ENCODE measurements around the gene SDC4.
A peak's percentile ranks its signal among the peaks of the same experiment; 100 is the strongest.

Gene SDC4

DNA sequence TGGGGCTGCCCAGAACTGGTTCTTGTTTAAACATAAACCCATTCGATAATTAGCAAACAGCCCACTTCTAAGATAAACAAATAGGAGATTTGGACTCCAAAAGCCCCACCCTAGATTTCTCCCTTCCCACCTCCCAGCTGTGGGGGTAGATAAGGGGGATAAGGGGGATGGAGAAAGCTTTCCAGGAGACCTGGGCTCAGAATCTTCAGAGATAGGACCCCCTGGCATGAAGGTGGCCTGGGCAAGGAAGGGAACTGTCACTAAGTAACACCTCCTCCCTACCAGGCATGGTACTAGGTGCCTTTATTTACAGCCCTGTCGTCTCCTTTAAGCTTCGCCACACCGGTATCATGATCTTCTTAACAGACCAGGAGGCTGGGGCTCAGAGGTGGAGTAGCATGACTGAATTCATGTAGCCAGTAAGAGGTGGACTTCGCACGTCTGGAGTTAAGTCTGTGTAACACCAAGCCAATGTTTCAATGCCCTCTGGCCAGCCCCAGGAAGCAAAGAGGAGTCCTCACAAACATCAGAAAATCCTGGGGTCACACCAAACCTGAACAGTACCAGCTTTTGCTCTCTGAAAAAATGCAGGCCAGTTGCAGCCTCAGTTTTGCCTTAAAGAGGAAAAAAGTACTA is 4.6 kb downstream of the SDC4 start:
- DNase-seq, result no peak

DNA sequence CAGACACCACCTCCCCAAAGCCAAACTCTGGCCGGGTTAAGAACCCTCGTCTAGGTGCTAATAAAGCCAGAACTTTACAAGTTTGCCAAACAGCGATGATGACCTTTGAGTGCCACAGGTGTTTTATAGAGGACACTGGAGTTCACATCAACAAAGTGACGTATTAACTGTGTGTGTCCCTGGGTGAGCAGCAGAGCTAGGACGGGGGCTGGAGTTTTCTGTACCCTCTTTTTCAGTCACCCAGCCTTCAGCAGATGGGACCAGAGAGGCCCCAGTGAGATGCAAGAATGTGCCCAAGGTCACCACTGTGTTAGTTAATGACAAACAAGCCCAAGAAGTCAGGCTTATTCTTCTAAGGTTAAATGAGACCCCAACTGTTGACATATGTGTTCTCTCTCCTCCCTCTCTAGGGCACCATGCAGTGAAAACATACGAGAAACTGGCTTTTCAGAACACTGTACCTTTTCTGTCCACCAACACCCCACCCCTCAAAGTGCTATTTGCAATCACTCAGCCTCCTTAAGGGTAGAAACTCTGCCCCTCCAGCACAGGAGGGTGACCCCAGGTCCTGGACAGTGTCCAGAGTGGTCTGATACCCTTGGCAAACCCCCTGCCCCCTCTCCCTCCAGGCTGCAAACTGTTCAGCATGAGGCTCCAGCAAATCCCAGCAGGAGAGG is 5.2 kb downstream of the SDC4 start:
- DNase-seq, result no peak

DNA sequence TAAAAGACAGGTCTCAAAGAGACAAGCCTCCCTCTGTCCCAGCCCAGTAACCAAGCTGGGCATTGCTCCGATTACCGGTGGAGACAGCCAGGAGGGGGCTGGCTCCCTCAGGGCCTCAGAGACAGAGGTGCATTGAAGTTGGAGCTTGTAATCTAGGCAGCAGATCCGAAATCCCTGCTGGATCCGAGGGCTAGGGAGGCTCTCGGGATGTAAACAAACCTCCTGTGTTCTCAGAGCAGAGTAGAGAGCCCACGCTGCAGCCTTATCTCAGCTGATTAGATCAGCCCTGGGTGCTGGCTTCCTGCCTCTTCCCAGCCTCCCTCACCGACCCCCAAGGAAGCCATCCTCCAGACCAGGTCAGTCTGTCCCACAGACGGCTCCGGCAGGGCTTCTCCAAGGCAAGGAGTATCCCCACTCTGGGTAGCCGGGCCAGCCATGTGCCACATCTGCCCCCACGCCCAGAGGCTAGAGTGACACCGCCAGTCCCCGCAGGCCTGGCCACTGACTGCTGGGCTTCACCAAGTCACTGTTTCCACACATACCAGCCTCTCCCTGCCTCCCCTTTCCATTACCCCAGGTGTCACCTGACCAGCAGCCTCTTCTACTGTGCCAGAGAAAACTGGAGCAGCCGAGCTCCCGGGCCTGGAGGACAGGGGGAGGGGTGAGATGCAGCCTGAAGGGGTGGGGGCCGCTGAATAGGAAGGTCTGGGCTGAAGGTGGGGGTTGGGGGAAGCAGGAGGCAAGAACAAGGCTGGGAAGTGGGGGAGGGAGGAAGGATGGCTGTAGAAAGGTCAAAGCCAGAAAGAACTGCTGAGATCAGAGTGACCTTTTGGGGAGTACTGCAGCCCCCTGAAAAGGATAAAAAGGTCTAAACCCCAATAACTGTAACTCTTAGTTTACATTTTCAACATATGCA is 6.0 kb downstream of the SDC4 start:
- DNase-seq, result peak in 2 of 4 experiments; percentile 30

DNA sequence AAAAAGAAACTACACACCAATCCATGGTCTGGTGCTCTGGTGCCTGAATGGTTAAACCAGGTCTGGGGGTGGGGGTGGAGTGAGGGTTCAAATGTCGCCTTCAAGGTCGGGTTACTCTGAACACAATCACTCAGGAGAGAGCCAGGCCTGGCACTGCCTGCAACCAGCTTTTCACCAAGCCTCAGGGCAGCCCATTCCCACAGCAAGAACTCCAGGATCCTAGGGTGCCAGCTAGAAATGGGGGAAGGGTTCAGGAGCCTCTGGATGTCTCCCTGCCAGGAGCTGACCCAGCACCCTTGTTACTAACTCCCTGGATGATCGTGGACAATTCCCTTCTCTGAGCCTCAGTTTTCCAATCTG is 6.7 kb downstream of the SDC4 start:
- DNase-seq, result no peak

DNA sequence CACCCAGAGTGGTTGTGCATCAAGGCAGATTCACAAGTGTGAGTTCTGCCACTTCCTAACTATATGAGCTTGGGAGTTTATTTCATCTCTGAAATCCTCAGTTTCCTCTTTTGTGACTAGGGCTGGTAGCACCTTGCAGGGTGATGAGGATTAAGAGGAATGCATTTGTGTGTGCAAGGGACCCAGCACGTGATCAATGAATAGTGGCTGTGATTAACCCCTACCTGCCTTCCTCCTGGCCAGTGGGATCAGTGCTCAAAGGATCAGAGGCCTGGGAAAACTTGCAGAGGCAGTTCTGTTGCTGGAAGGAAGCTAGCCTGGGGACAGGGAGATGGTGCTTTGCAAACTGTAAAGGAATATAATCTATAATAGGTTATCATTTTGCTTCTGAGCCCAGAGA is 7.3 kb downstream of the SDC4 start:
- DNase-seq, result no peak

DNA sequence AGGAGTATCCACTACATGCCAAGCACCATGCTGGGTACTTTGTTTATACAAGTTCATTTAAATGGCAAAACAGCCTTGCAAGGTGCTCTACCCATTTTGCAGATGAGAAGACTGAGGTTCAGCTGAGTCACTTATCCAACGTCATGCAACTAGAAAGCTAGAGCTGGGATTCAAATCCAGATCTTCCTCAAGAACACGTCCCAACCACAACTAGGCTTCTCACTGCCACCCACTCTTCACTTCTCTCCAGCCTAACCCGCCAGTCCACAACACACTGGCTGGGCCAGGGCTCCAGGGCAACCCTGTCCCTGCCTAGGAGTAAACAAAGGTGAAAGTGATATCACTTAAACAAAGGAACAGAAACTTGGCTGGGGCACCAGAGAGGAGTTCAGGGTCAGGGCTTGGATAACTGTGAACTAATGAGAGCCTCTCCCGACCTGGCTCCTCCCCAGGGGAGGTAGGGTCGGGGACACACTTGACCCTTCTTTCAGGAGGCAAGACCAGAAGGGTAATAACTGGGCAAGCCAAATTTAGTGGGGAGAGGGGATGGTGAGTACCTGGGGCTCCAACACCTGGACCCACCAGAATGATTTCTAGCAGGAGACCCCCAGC is 7.9 kb downstream of the SDC4 start:
- no peak for DNase-seq

DNA sequence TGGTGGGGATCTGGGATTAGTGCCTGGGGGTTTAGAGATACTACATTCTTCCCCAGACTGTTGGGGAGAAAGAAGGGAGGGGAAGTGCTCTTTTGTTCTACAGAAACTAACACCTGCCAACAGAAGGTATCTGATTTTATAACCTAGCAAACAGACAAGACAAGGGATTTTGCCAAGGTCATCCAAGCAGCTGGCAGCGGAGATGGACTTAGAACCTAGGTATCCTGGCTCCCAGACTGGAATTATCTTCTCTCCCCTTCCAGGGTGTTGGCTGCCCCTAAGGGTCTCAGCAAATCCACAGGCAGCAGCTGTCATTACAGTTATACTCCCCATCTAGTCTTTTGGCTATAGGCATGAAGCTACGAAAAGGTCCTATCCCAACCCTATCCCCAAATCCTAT is 8.4 kb downstream of the SDC4 start:
- DNase-seq, result no peak

DNA sequence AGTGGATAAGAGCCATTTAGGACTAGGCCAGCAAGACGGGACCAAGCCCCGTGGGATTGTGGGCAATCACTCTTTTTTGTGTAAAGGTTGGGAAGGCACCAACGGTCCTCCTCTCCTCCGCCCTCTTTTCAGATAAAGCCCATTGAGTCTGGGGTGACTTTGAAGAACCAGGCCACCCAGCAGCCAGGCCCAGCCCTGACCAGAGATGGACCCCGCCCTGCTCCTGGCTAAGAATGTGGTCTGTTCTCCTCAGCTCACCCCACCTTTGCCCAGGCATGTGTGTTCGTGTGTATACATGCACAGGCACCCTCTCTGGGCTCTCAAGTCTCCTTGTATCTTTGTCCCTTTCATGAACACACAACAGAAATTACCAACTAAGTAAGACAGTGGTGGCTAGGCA is 9.1 kb downstream of the SDC4 start:
- DNase-seq, result no peak

DNA sequence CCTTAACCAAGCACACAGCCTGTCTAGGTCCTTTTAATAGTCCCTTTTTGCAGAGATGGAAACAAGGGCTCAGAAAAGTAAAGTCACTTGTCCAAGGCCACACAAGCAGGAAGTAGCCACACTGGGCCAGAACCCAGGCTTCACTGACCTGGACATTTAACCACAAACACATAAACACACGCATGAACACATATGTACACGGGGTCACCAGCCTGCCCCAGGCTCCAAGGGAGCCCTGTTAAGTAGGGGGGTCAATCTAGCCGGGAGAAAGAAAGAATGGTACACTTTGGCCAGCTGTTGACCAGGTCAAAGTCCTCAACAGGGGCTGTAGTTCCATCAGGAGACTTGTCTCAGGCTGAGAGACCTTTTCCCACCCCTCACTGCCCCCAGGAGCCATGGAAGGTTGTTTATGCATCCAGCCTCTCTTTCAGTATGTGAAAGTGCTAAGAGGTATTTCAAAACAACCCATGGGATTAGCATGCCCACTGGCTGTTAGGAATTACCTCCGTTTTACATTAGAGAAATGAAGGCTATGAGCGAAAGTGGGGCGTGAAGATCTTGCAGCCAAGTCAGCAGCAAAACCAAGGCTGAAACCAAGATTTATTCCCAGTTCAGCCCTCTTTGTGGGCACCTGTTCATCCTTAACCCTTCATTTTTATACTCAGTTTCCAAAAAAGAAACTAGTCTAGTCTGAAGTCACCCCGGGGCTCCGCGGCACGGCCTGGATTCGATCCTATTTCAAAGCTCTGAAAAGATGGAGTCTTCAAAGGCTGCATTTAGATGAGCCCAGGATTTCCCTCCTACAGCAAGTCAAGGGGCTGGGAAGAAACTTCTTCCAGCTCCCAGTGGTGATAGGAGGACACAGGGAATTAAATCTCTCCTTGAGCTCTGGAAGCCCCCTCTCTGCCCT is 9.8 kb downstream of the SDC4 start:
- DNase-seq, result no peak

DNA sequence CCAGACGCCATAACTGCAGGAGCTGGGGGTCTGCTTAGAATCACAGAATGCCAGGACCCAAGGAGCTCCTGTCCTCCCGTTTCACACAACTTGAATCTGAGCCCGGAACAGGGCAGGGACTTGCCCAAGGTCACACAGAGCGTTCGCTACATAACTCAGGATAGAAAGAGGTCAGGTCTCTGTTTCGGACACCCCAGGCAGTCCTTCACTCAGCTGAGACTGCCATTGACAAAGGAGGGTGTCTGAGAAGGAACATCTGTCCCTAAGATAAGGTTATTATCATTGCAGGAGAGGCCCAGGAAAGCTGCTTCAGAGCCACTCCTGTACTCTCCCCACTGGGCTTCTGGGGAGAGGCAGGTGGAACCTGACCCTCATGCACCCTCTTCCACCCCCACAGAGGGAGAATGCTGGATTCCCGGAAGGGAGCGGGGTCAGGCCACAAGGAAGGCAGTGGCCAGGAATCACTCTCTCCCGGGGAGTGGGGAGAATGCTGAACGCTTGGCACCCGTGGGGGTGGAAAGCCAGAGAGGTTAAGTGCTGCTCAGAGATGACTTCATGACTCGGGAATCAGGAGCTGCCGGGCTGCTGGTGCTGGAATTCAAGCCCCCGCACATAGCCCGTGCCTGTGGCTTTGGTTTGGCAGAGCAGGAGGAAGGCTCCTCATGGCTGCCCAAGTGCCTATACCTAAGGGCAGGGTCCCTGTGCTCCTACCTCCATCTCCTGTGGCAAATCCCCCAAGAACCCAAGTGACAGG is 10.7 kb downstream of the SDC4 start:
- no peak for DNase-seq

DNA sequence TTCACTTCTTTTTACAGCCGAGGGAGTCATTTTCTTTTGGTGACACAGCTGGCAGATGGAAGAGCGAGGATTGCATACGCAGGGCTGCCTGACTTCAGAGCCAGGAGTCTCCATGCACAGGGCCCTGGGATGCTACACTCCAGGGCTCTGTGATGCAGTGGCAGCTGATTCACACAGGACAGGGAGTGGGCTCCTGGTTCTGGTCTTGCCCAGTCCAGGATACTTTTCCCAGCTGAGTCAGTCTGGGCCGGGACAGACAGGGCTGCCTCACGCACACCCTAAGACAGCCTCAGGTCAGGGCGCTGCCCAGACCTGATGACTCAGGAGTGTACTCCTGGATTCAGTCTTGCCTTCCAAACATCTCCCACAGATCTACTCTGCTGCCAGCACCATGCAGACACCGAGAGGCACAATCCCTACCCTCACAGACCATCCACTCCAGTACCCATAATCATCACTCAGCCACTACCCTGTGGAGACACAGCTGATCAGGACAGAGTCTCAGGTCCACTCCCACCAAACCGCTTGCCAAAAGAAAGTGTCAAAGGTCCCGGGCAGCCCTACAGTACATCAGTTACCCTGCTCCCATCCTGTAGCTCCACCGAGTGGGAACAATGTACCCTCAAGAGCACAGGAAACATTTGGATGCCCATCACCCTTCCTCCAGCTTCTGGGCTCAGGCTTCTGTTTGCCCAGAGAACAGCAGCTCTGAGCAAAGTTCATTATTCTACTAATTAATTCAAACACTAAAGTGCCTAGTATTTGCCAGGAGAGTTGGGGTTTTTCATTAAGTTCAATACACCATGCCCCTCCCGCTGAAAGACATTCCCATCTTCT is 11.5 kb downstream of the SDC4 start:
- no peak for DNase-seq

DNA sequence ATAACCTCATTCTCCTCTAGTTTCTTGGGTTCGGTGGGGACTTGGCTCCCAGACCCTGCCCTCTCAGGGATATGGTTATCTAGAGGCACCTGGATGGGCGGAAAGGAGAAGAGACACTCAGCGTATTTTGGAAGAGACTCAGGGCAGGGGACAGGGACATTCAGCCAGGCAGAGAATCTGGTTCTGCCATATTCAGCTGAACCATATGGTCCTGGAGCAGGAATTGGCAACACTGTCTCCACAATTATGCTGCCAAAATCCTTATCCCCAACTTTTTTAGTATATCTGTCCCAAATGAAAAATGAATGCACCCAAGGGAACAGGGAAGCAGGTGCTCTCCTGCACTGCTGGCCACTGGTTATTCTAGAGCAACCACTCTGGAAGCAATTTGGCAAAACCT is 17.7 kb downstream of the SDC4 start:
- no peak for DNase-seq

DNA sequence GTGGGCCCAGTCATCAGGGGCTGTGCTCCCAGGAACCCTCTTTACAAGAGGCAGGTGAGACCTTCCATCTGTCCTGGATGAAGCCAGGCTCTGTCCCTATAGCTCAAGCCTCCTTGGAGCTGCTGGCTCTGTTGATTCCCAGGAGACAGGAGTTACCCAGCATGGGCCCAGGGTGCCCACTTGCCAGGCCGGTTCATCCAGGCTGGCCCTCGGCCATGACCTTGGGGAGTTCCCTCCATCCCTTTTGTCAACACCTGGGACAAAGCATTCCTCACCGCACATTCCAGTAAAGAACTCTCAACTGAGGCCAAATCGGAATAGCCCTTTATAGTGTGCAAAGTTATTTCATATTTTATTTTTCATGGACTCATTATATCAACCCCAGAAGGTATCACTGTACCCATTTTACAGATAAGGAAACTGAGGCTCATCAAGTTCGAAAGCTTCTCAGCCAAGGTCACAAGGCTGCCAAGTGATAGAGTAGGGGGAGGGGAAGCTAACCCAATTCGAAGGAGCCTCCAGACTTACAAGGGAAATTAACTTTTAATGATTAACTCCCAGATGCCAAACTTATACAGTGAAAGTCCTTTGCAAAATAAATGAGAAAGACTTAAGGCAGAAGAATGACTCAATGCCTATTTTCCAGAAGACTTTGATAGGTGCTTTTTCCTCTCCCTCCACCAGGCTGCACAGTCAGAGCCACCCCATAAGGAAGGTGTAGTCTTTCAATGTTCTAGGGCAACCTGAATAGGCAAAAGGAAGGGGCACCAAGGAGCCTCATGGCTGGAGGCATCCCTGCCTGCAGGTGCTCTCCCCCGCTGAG is 18.5 kb downstream of the SDC4 start:
- DNase-seq, result no peak

DNA sequence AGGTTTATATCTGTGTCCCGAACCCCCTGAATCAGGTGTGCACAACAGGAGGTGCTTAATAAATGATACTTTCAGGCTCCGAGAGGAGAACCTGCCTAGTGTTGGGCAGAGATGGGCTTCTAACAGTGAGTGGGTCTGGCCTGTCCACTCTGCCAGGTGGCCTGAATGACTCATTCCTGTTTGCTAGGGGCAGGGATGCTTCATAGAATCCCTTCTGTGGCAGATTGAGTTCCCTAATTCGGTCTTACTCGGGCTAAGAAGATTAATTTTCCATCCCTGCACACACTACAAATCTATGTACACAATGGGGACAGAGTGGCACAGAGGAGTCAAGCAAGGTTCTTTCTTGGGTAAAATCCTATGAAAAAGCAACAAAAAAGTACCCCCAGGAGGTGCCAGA is 19.8 kb downstream of the SDC4 start:
- DNase-seq, result no peak

DNA sequence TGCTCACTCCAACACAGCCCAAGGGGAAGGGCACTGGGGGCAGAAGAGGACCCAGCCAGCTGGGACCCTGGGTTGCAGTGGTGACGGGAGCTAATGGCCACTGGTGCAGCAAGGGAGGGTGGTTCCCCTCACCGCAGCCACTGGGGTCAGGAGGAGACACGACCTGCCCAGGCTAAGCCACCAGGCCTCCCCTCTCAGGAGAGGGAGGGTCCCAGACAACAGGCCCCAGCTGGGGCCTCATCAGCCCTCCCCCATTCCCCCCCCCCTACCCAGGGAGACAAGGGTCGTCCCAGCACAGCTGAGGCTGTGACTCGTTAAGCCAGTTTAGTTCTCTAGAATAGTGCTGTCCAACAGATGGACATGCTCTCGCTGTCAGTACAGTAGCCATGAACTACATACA is 22.9 kb downstream of the SDC4 start:
- no peak for DNase-seq

DNA sequence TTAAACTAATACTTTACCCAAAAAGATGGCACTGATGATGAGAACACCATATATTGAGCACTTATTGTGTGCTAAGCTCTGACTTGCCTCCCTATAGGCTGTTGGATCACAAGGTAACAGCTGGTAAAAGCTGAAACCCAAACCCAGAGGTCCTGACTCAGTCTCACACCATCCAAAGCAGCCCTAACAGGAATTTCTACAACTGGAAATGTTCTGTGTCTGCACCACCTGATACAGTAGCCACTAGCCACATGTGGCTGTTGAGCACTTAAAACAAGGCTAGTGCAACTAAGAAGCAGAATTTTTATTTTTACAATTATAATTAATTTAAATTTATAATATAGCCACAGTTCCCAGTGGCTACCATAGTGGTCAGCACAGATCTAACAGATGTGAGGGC is 24.5 kb downstream of the SDC4 start:
- no peak for DNase-seq

DNA sequence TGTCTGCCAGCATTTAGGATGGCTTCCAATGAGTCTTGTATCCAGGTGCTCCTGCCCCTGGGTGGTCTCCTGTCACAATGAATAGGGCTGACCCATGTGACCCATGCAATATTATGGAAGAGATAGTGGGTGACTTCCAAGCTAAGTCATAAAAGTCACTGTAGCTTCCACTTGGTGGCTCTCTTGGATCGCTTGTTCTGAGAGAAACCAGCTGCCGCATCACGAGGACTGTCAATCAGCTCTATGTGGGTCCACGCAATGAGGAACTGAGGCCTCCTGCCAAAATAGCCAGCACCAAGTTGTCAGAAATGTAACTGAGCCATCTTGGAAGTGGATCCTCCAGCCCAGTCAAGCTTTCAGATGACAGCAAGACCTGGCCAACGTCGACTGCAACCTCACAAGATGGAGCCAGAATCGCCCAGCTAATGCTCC is 25.3 kb downstream of the SDC4 start:
- DNase-seq, result peak; percentile 90 to 95 (median 93)

DNA sequence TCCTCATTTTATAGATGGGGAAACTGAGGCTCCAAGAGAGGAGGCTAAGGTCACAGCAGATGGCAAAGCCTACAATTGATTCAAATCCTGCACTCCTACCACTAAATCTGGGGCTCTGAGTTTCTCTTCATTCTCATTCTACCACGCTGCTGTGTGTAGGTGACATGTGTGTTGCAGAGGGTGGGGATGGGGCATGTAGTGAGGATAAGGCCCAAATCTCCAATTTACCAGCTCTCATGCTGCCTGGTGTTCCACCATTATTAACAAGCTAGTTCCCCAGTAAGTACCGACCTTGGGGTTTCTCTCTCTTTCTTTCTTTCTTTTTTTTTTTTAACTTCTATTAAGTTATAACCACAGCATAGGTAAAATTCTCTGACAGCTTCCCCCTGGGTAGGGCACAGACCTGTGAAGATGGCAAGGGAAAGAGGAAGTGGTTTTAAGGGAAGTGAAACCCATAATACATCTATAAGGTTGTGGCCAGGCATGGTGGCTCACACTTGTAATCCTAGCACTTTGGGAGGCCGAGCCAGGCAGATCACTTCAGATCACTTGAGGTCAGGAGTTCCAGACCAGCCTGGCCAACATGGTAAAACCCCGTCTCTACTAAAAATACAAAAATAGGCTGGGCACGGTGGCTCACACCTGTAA is 27.2 kb downstream of the SDC4 start:
- peak; percentile 25 to 68 (median 56) for DNase-seq

DNA sequence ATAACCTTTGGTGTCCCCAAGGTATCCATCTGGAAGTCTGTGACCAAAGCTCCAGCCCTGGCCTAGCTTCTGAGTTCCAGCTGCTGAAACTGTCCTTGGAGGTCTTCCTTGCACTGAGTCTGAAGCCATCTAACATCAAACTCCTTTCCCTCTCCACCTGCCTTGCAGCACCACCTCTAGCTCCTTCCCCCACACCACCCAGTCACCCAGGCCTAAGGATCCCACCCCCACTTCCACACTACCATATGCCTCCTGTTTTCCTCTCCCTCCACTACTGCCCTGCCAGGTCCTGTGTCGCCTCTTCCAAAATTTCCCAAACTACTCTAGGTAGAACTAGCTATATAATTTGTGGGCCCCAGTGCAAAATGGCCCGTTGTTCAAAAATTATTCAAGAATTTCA is 29.3 kb downstream of the SDC4 start:
- no peak for DNase-seq

All from suppressor macrophage (primary cell).